Keratinocyte (primary cell): Measurements from ENCODE around the gene ABCD2.

Experiments
- EZH2 ChIP-seq: IDR thresholded peaks from one replicate; pipeline ENCODE4 v1.6.1; 2012; ENCODE audit warnings: inconsistent platforms, mild to moderate bottlenecking, low read length, moderate library complexity
- TF ChIP-seq, protein P1 (sequence below), 3 experiments: IDR thresholded peaks in 1 of 3; conservative IDR thresholded peaks in 1 of 3; optimal IDR thresholded peaks in 1 of 3; 2 replicates in 2 of 3; 3 replicates in 1 of 3; pipeline versions ENCODE3 to v1.5.1; 2011; ENCODE audit warnings: low read length in 3 of 3, mild to moderate bottlenecking in 3 of 3, moderate library complexity in 2 of 3, control low read depth in 1 of 3, inconsistent platforms in 1 of 3; ENCODE audit not compliant: insufficient read depth in 2 of 3; ENCODE audit errors: extremely low read depth in 1 of 3

DNA sequence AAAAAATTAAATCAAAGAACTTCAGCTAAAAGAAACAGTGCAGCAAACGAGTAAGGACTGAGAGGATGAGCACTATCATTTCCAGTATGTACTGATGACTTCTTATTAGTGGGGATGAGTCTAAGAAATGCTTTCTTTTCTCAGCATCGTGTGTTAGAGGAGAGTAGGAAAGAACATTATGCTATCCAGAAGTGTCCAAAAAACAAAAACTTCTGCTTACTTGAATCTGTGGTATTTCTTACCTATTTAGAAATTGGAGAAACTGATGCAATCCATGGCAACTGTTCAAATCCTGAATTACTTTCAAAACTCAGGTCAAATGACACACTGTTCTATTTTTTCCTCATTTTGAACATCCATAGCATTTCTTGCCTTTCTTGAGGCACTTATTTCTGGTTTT, 23.7 kb downstream of the ABCD2 start:
- TF ChIP-seq, protein P1, sequence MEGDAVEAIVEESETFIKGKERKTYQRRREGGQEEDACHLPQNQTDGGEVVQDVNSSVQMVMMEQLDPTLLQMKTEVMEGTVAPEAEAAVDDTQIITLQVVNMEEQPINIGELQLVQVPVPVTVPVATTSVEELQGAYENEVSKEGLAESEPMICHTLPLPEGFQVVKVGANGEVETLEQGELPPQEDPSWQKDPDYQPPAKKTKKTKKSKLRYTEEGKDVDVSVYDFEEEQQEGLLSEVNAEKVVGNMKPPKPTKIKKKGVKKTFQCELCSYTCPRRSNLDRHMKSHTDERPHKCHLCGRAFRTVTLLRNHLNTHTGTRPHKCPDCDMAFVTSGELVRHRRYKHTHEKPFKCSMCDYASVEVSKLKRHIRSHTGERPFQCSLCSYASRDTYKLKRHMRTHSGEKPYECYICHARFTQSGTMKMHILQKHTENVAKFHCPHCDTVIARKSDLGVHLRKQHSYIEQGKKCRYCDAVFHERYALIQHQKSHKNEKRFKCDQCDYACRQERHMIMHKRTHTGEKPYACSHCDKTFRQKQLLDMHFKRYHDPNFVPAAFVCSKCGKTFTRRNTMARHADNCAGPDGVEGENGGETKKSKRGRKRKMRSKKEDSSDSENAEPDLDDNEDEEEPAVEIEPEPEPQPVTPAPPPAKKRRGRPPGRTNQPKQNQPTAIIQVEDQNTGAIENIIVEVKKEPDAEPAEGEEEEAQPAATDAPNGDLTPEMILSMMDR (optimal IDR thresholded peaks at IDR 0.05 in 1 of 3, IDR thresholded peaks at IDR 0.05 in 1 of 3, conservative IDR thresholded peaks at IDR 0.05 in 1 of 3; ENCODE audit: extremely low read depth in 1 of 3, insufficient read depth in 2 of 3, low read length in 3 of 3), result no peak
- no peak for TF ChIP-seq EZH2
